ENCODE measurements around the gene KIF26A. TPM values are rescaled to one million over a fixed set of nuclear protein-coding genes. Genes with fewer than 3 reads are reported as not detected.

The KIF26A gene
- total RNA-seq, 2 experiments from 2014 or later: 0.29 to 0.38 TPM

GRCh38 chr14:104104076-104104901 is 34.1 kb upstream of the KIF26A start:
- Mint-ChIP-seq H3K36me3 (no peaks in the 10 kb centered on the region), H3K9me3 (no peaks in the 10 kb centered on the region), H3K4me1 (ENCODE audit: low read depth) (no peaks in the 10 kb centered on the region), H3K4me3 (no peak overlapping the region), H3K27me3 (no peaks in the 10 kb centered on the region), H3K27ac (no peak overlapping the region)
- ChIA-PET CTCF (interaction anchor here (0.8 to 1.3 kb wide), 2 partner anchors 9 to 605 kb away, joined by 3 read pairs; no protein-coding TSS in a partner anchor), POLR2A (no interaction called here)
- intact Hi-C loops (cut with micrococcal nuclease): no loop called here
- no peak for DNase-seq

- Mint-ChIP-seq H3K36me3 (no peaks in the 10 kb centered on the region), H3K27me3 (no peaks in the 10 kb centered on the region), H3K4me1 (ENCODE audit: low read depth) (no peaks in the 10 kb centered on the region), H3K4me3 (no peak overlapping the region), H3K27ac (no peak overlapping the region), H3K9me3 (no peaks in the 10 kb centered on the region)
- POLR2A ChIA-PET: no interaction called here
- CTCF ChIA-PET: interaction anchor here (0.8 kb wide), 1 partner anchor 604 kb away, joined by 3 read pairs; no protein-coding TSS in a partner anchor
- intact Hi-C loops (cut with micrococcal nuclease): no loop called here
- DNase-seq: no peak
These were observed 33.1 kb upstream of the KIF26A start for GRCh38 chr14:104105071-104105821.

GRCh38 chr14:104105822-104106470 is 32.4 kb upstream of the KIF26A start:
- Mint-ChIP-seq H3K27me3 (peaks cover 1% of the 10 kb centered on the region), H3K4me1 (ENCODE audit: low read depth) (no peaks in the 10 kb centered on the region), H3K4me3 (no peak overlapping the region), H3K36me3 (no peaks in the 10 kb centered on the region), H3K9me3 (no peaks in the 10 kb centered on the region), H3K27ac (no peak overlapping the region)
- no peak for DNase-seq
- CTCF ChIA-PET: no interaction called here
- intact Hi-C loops (cut with micrococcal nuclease): no loop called here
- POLR2A ChIA-PET: no interaction called here

GRCh38 chr14:104106471-104106991 is 31.9 kb upstream of the KIF26A start:
- no peak overlapping the region for H3K4me3 Mint-ChIP-seq
- no peaks in the 10 kb centered on the region for H3K4me1 Mint-ChIP-seq (ENCODE audit: low read depth)
- intact Hi-C loops (cut with micrococcal nuclease): no loop called here
- CTCF ChIA-PET: no interaction called here
- H3K27ac Mint-ChIP-seq: no peak overlapping the region
- H3K9me3 Mint-ChIP-seq: no peaks in the 10 kb centered on the region
- H3K36me3 Mint-ChIP-seq: no peaks in the 10 kb centered on the region
- POLR2A ChIA-PET: no interaction called here
- H3K27me3 Mint-ChIP-seq: peaks cover 3% of the 10 kb centered on the region
- DNase-seq: no peak

GRCh38 chr14:104107101-104107581 is 31.2 kb upstream of the KIF26A start:
- ChIA-PET CTCF (no interaction called here), POLR2A (no interaction called here)
- intact Hi-C loops (cut with micrococcal nuclease): no loop called here
- no peaks in the 10 kb centered on the region for H3K36me3 Mint-ChIP-seq
- no peak overlapping the region for H3K4me3 Mint-ChIP-seq
- no peak overlapping the region for H3K27ac Mint-ChIP-seq
- H3K9me3 Mint-ChIP-seq: no peaks in the 10 kb centered on the region
- peaks cover 3% of the 10 kb centered on the region for H3K27me3 Mint-ChIP-seq
- H3K4me1 Mint-ChIP-seq (ENCODE audit: low read depth): no peaks in the 10 kb centered on the region
- DNase-seq: no peak

- Mint-ChIP-seq H3K4me3 (no peak overlapping the region), H3K4me1 (ENCODE audit: low read depth) (no peaks in the 10 kb centered on the region), H3K36me3 (no peaks in the 10 kb centered on the region), H3K27ac (no peak overlapping the region), H3K27me3 (peaks cover 3% of the 10 kb centered on the region), H3K9me3 (no peaks in the 10 kb centered on the region)
- ChIA-PET POLR2A (no interaction called here), CTCF (no interaction called here)
- intact Hi-C loops (cut with micrococcal nuclease): no loop called here
- DNase-seq: no peak
These were observed 30.5 kb upstream of the KIF26A start for GRCh38 chr14:104107611-104108569.

GRCh38 chr14:104108570-104109541 is 29.5 kb upstream of the KIF26A start:
- Mint-ChIP-seq H3K9me3 (no peaks in the 10 kb centered on the region), H3K4me3 (no peak overlapping the region), H3K27me3 (peaks cover 3% of the 10 kb centered on the region), H3K27ac (no peak overlapping the region), H3K36me3 (no peaks in the 10 kb centered on the region), H3K4me1 (ENCODE audit: low read depth) (no peaks in the 10 kb centered on the region)
- POLR2A ChIA-PET: no interaction called here
- CTCF ChIA-PET: interaction anchor here (1.2 kb wide), 1 partner anchor 31 kb away, joined by 5 read pairs; no protein-coding TSS in a partner anchor
- DNase-seq: no peak
- intact Hi-C loops (cut with micrococcal nuclease): no loop called here

- H3K27ac Mint-ChIP-seq: no peak overlapping the region
- no peaks in the 10 kb centered on the region for H3K36me3 Mint-ChIP-seq
- H3K9me3 Mint-ChIP-seq: no peaks in the 10 kb centered on the region
- intact Hi-C loops (cut with micrococcal nuclease): no loop called here
- H3K4me1 Mint-ChIP-seq (ENCODE audit: low read depth): no peaks in the 10 kb centered on the region
- no peak for DNase-seq
- POLR2A ChIA-PET: no interaction called here
- no peak overlapping the region for H3K4me3 Mint-ChIP-seq
- peaks cover 3% of the 10 kb centered on the region for H3K27me3 Mint-ChIP-seq
- CTCF ChIA-PET: interaction anchor here (1.2 kb wide), 1 partner anchor 32 kb away, joined by 5 read pairs; no protein-coding TSS in a partner anchor
These were observed 28.5 kb upstream of the KIF26A start for GRCh38 chr14:104109731-104110361.

GRCh38 chr14:104110491-104111209 is 27.7 kb upstream of the KIF26A start:
- intact Hi-C loops (cut with micrococcal nuclease): no loop called here
- no peaks in the 10 kb centered on the region for H3K36me3 Mint-ChIP-seq
- no peak overlapping the region for H3K27ac Mint-ChIP-seq
- POLR2A ChIA-PET: no interaction called here
- peaks cover 11% of the 10 kb centered on the region for H3K27me3 Mint-ChIP-seq
- no peak for DNase-seq
- no peak overlapping the region for H3K4me3 Mint-ChIP-seq
- H3K9me3 Mint-ChIP-seq: no peaks in the 10 kb centered on the region
- CTCF ChIA-PET: interaction anchor here (1.0 kb wide), 1 partner anchor 16 kb away, joined by 3 read pairs; no protein-coding TSS in a partner anchor
- H3K4me1 Mint-ChIP-seq (ENCODE audit: low read depth): no peaks in the 10 kb centered on the region
